ENCODE results near the gene RAPGEF1.

RAPGEF1 gene

GRCh38 chr9:131776036-131776435 lies 36.2 kb upstream of the RAPGEF1 start:
- no peak for TF ChIP-seq CTCF (IDR thresholded peaks at IDR 0.05; ENCODE audit: low read depth, low read length)
- no peak for DNase-seq (ENCODE audit: low read depth, low spot score)
- in situ Hi-C loops (cut with HindIII; ENCODE audit: low sequenced_read_pairs): no loop called here

GRCh38 chr9:131774636-131775035 lies 34.8 kb upstream of the RAPGEF1 start:
- H3K4me3 ChIP-seq (ENCODE audit: low read depth, low read length): no peak overlapping the region
- TF ChIP-seq CTCF (IDR thresholded peaks at IDR 0.05; ENCODE audit: low read depth, low read length): no peak
- no peak for DNase-seq (ENCODE audit: low read depth, low spot score)
- in situ Hi-C loops (cut with HindIII; ENCODE audit: low sequenced_read_pairs): no loop called here

More at GRCh38 chr9:131776036-131776435, 36.2 kb upstream of the RAPGEF1 start:
- no peak overlapping the region for H3K4me3 ChIP-seq (ENCODE audit: low read depth, low read length)

GRCh38 chr9:131773911-131774379 lies 34.1 kb upstream of the RAPGEF1 start:
- in situ Hi-C loops (cut with HindIII; ENCODE audit: low sequenced_read_pairs): no loop called here
- peak; percentile 52 for DNase-seq (ENCODE audit: low read depth, low spot score)
- no peak for TF ChIP-seq CTCF (IDR thresholded peaks at IDR 0.05; ENCODE audit: low read depth, low read length)
- H3K4me3 ChIP-seq (ENCODE audit: low read depth, low read length): no peak overlapping the region

GRCh38 chr9:131772940-131773339 lies 33.1 kb upstream of the RAPGEF1 start:
- H3K4me3 ChIP-seq (ENCODE audit: low read depth, low read length): no peak overlapping the region

GRCh38 chr9:131771646-131772045 lies 31.8 kb upstream of the RAPGEF1 start:
- in situ Hi-C loops (cut with HindIII; ENCODE audit: low sequenced_read_pairs): no loop called here
- TF ChIP-seq CTCF (IDR thresholded peaks at IDR 0.05; ENCODE audit: low read depth, low read length): no peak
- DNase-seq (ENCODE audit: low read depth, low spot score): no peak
- no peak overlapping the region for H3K4me3 ChIP-seq (ENCODE audit: low read depth, low read length)

More at GRCh38 chr9:131772940-131773339, 33.1 kb upstream of the RAPGEF1 start:
- in situ Hi-C loops (cut with HindIII; ENCODE audit: low sequenced_read_pairs): no loop called here
- TF ChIP-seq CTCF (IDR thresholded peaks at IDR 0.05; ENCODE audit: low read depth, low read length): no peak
- no peak for DNase-seq (ENCODE audit: low read depth, low spot score)

GRCh38 chr9:131769361-131769760 lies 29.5 kb upstream of the RAPGEF1 start:
- in situ Hi-C loops (cut with HindIII; ENCODE audit: low sequenced_read_pairs): no loop called here
- H3K4me3 ChIP-seq (ENCODE audit: low read depth, low read length): no peak overlapping the region
- no peak for TF ChIP-seq CTCF (IDR thresholded peaks at IDR 0.05; ENCODE audit: low read depth, low read length)

GRCh38 chr9:131764568-131764967 lies 24.7 kb upstream of the RAPGEF1 start:
- in situ Hi-C loops (cut with HindIII; ENCODE audit: low sequenced_read_pairs): no loop called here
- no peak for TF ChIP-seq CTCF (IDR thresholded peaks at IDR 0.05; ENCODE audit: low read depth, low read length)
- DNase-seq (ENCODE audit: low read depth, low spot score): no peak
- no peak overlapping the region for H3K4me3 ChIP-seq (ENCODE audit: low read depth, low read length)

More at GRCh38 chr9:131769361-131769760, 29.5 kb upstream of the RAPGEF1 start:
- DNase-seq (ENCODE audit: low read depth, low spot score): no peak
